GM13977 (cell line): ENCODE measurements around the gene SRBD1.
A peak's percentile ranks its signal among the peaks of the same experiment; 100 is the strongest.

ENCODE experiments used
- DNase-seq: peaks from one replicate; pipeline ENCODE4 v3.0.0; 2012; ENCODE audit warnings: low spot score
- CTCF ChIP-seq: IDR thresholded peaks from 2 replicates; pipeline ENCODE4 v1.5.1; 2012; ENCODE audit warnings: mild to moderate bottlenecking, control low read depth; ENCODE audit not compliant: insufficient read depth; ENCODE audit errors: extremely low read depth, missing control alignments
- in situ Hi-C: fragments of 300-500 bp; cut with MboI; formaldehyde crosslinking; loops from one replicate; pipeline ENCODE4 v1.12.0; 2022; ENCODE audit warnings: low sequenced_read_pairs, low pct_unique_long_range_greater_than_20kb, mixed read lengths, inconsistent platforms; ENCODE audit not compliant: unreplicated experiment

The SRBD1 gene

DNA sequence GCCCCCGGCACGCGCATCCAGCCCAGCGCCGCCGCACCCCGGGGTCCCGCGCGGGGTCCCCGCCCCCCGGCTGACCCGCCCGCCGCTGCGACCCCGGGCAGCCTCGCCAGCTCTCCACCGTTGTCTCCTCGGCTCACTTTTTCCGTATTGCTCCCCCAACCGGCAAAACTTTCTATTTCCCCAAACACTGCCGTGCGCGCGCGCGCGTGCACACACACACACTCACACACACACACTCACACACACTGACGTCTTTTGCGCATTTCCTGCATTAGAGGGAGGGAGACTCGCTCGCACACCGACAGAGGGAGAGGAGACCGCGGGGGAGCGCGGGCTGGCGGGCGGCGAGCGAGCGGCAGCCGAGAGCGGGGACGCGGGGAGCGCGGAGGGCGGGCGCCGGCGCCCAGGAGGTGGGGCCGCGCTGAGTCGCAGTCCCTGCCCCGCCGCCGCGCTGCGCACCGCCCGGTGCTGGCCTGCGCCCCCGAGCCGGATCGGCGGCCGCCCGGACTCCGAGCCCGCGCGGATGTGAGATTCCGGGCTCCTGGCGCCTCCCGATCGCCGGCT, 39.9 kb upstream of the SRBD1 start:
- in situ Hi-C loops = no loop called here
- peak; percentile 45 for TF ChIP-seq CTCF
- peak; percentile 94 for DNase-seq

- TF ChIP-seq CTCF = no peak
- in situ Hi-C loops = loop anchor here (10.0 kb wide), 1 partner anchor 285 kb away; no protein-coding TSS in a partner anchor
- peak; percentile 71 for DNase-seq
Measured at GRCh38 chr2:45649858-45650811, 39.1 kb upstream of the SRBD1 start.

DNA sequence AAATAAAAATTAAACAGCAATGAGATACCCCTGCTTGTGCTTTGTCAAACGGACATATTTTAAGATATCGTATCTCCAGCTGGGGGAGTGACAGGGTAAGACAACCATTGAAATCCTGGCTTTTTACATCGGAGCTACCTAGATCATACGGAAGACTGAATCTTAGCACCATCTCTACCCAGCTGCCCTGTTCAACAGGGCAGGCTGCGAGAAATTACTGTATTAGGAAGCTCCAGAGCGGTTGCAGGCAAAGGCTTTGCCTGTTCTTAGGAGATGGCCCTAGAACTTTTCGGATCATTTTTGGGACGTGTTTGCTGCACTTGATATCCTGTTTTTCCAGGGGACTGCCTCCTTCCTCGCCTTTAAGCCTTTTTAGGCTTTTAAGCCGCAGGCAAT, 38.4 kb upstream of the SRBD1 start:
- TF ChIP-seq CTCF = no peak
- DNase-seq = no peak
- in situ Hi-C loops = loop anchor here (10.0 kb wide), 1 partner anchor 285 kb away; no protein-coding TSS in a partner anchor

DNA sequence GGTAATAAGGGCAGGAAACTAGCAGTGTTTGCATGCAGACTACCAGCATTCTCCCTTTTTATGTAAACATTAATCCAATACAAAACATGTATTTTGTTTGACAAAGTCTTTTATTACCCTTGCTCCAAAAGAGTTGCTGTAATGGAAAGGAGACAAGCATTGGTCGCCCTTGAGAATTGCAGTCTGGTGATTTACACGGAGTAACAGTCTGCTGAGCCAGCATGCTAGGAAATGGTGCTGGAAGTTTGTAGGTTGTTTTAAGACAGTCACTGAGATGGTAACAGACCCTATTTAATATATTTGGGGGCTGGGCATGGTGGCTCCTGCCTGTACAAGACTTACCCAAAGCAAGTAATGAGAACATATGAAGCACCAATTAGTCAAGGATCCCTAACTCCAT, 37.6 kb upstream of the SRBD1 start:
- no peak for DNase-seq
- TF ChIP-seq CTCF = no peak
- in situ Hi-C loops = loop anchor here (10.0 kb wide), 1 partner anchor 286 kb away; no protein-coding TSS in a partner anchor

DNA sequence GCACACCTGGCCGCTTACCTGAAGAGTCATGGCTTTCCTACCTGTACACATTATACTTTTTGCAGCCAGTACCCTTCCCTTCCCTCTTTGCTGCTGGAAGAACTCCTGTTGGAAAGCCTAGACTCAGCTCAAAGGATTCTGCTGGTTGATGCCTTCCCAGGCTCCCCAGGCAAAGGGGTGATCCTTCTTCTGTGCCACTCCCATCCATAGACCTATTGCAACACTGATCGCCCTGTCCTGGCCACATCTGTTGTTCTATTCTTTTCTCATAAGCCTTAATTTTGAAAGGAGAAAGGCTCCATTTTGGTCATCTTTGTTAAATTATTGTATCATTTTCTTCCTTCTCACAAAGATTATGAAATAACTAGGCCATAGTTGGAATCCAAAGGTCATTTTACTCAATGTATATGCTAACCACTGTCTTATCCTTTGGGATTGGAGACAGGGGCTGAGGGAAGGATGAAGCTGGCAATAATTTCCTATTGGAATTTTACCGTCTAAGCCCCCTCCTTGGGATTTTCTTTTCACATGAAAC, 37.0 kb upstream of the SRBD1 start:
- TF ChIP-seq CTCF = no peak
- in situ Hi-C loops = loop anchor here (10.0 kb wide), 1 partner anchor 287 kb away; no protein-coding TSS in a partner anchor
- no peak for DNase-seq

DNA sequence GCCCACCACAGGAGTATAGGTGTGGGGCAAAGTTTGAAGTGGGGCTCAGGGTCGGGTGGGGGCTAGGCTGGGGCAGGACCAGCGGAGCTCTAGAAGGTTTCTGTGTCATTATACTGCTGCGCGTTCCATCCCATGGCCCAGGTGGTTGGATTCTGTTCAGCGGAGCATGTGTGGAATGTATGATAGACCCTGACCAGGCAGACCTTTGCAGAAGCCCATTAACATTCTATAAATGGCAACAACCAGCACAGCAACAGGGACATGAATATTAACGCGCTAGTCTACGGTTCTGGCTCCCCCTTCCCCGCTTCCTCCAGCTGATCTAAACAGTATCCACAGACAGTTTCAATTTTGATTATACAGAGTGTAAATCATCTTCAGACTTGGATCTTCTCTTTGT, 36.3 kb upstream of the SRBD1 start:
- DNase-seq = no peak
- in situ Hi-C loops = loop anchor here (10.0 kb wide), 1 partner anchor 287 kb away; no protein-coding TSS in a partner anchor
- no peak for TF ChIP-seq CTCF
